ENCODE results near the gene ALG9.
A peak's percentile ranks its signal among the peaks of the same experiment; 100 is the strongest.

Gene ALG9

DNA sequence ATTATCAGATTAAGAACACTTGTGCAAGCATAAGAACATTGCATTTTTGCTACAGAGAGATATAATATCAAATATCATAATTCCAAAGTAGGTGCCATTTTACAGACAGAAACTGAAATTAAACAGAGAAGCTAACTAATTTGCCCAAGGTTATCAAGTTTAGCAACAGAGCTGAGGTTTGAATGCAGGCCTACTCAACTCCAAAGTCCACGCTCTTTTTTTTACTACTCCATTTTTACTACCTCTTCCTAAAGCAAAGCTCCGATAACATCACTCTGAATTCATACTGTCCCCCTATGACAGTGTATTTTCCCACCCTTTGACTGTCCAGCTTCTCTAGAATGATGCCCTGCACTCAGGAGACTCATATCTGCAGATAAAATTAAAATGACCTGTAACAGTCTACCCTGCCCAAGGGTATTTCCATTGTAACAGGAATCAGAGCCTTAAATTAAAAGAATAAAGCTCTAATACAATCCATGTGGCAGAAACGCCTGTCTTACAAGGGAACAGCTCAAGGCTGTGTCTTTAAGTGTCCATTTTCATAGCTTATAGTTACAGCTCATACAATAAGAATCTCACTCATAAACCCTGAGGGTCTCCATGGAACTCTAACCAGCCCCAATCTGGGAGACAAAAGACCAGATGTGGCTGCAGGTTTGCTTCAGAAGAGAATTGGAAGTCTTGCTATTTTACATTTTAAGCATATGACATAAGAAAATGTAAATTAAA is 36.8 kb downstream of the ALG9 start:
- no peak for DNase-seq

DNA sequence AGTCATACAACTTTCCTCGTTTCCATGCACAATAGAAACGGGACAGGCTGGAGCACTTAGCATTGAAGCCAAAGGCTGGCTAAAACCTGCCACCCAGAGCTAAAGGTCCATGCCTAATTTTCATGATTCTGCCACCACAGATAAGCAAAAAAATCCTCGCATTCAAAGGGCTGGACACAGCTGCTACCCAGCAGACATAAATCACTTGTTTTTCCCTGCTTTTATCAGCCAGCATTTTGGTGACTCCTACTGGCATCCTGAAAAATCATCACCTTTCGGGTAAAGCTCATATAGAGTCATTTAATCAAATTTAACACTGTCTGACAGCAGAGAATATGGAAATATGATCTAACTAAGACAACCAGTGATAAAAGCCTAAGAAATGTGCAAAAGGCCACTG is 37.9 kb downstream of the ALG9 start:
- DNase-seq = no peak

DNA sequence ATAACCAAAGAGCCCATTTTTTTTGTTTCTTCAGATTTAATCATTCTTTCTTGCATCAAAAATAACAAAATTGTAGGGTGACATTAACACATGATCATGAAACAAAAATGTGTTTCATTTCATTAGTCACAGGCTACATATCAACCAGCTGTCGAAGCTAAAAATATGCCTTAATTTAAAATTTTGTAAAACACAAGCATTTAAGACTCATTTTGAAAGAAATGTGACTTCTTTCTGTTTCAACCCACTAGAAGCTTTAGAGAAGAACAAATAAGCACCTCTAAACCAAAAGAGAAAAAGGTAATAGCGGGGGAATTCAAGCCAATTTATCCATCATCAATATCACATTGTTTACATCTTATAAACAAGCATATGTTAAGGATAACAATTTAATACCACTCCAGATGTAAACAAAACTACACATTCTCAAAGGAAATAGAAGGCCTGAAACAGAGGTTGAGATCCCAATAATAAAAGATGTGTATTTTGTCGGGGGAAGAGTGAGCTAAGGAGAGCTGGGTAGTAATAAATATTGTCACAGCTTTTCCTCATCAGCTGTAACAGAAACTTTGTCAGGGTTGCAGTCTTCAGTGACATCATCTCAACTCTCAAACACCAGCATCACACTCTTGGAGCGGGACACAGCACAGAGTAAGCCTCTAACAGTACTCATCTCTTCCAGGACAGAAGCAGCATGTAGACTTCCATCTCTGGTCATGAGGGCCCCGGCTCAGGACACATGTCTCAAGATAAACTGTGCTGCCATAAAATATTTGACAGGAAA is 42.0 kb downstream of the ALG9 start:
- peak; percentile 17 for DNase-seq

DNA sequence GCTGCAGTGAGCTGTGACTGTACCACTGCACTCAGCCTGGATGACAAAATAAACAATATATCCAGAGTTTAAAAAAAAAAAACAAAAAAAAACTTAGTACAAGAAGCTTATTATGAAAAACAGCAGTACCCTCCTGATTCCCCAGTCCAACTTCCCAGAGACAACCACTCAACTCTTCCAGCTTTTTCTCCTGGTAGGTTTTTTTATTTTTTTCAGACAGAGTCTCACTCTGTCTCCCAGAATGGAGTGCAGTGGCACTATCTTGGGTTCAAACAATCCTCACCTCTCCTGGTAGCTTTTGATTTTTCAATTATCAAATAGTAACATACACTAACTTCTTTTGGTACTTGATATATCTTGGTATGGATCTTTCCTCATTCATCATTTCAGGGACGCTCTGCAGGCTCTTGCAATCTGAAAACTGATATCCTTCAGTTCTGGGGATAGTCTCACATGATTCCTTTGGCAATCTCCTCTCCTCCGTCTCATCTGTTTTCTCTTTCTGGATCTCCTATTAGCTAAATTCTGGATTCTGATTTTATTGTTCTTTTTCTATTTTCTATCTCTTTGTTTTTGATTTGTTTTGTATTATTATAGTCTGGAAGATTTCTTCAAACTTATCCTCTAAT is 44.9 kb downstream of the ALG9 start:
- DNase-seq = no peak

DNA sequence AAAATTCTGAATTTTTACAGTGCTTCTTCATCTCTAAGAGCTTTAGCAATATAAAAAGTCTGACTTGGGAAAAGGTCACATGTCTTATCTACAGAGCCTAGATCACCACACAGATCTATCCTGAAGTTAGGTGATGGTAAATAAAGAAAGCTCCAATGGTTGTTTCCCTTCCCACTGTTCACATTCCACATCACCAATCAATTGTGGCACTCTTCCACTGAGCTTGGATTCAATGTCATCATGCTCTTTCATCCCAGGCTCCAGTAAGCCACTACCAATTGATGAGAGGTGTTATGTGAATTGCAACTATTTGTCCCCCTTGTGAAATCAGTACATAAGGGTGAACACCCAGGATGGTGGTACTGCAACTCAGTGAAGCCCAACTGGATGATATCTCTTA is 47.8 kb downstream of the ALG9 start:
- DNase-seq = no peak

DNA sequence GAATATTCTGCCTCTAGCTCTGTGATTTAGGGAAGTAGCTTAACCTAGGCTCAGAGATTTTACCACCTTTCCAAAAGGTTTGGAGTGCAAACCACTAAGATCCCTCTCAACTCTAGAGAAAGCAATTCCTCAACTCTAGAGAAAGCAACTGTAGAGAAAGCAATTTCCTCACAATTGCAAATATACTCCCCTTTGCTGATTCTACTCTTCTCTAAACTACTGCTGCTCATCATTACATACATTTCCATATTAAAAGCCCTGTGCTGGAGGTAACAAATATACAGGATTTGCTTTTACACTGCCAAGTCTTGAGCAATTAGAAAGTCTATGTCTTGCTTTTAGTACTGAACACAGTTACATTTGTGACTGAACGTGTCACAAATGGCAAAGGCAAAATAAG is 48.2 kb downstream of the ALG9 start:
- no peak for DNase-seq

DNA sequence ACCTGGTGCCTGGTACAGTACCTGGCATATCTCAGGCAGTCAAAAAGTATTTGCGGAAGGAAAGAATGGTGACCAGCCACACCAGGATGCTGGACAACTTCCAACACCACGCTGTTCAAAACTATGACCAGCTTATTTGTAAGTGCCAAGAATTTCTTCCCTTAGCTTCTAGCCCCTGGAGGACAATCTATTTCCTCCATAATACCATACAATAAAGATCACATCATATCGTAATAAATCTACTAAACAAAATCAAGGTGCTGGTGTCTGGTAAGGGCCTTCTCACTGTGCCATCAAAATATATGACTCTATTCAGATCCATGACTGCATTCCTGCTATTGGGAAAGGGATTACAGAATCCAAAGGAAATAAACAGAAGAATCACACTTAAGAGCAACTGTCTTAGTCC is 51.5 kb downstream of the ALG9 start:
- no peak for DNase-seq

DNA sequence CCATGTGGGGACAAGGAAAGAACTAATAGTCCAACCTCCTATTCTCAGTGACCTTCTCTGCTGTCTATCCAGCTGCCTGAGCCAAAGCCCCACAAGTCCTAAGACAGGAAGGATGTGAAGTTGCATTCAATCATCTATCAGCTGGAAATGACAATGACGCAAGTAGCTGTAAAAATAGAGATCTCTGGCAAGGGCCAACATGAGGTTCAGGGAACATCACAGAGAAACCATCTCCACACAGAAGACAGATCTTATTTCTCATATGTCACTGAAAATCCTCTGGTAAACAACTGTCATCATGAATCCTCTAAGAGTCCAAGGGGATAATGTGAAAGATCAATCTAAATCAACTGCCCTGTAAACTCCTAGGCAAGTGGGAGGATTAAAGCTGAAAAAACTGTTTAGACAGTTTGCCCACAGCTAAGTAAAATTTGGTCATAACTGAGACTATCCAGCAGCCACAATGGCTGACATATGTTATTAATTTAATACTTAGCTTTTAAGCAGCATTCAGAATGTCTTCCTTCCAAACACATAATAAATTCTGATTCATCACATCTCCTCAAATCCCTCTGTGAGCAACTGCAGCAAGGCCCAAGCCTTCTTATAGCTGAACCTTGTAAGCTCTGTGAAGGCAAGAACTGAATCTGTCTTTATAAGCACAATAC is 52.1 kb downstream of the ALG9 start:
- no peak for DNase-seq

DNA sequence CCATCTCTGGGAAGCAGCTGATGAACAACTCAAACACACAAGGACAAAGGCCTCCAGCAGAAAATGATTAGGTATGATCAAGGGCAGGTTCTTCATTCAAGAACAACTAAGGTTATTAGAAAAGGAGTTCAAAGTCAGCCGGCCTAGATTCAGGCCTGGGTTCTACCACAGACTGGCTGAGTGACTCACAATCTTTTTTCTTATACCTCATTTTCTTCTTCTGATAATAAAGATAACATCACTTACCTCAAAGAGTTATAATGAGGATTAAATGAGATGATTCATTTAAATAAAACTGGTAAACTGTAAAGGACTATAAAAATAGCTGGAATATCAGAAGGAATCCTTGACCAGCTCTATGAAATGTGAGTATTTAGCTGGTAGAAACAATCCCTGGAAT is 55.9 kb downstream of the ALG9 start:
- DNase-seq = no peak

DNA sequence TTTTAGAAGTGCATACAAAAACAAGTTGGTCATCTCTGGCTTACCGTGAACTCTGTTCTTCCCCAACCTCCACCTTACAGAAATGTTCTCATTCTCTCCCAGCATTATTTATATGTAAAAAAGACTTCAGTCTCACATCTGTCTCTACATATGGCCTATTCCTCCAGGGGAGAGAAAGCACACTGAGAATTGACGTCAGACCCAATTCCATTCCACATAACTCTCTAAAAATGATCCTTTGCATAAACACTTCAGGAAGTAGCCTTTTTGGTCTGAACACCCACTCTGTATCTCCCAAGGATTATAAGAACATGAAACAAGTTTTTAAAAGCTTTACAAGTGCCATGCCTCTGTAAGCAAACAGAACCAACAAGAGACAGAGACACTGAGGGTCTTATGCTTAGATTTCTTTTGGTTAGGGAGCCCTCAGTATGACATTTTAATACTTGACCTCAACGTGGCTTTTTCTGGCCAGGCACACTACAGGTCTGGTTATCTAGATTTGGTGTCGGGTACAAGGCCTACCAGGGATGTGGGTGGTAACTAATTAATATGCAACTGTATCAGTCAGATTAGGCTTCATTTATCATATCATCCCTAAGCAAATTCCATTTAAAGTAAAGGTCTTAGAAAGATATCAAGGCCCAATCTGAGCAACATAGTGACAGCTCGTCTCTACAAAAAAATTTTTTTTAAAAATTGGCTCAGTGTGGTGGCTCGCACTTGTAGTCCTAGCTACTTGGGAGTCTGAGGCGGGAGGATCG is 56.6 kb downstream of the ALG9 start:
- no peak for DNase-seq

DNA sequence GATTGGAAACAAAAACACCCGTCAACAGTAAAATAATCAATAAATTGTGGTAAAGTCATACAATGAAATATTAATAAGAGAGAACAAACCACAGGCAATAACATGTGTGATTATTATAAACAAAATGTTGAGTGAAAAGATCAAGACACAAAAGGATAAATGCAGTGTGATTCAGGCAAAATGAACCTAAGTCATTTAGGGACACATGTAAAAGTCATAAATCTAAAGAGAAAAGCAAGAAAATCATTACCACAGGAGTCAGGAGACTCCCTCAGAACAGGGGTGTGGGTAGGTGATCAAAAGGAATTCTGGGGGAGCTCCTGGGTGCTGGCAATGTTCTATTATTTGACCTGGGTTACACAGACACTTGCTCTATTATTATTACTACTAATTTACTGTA is 57.3 kb downstream of the ALG9 start:
- DNase-seq = no peak

DNA sequence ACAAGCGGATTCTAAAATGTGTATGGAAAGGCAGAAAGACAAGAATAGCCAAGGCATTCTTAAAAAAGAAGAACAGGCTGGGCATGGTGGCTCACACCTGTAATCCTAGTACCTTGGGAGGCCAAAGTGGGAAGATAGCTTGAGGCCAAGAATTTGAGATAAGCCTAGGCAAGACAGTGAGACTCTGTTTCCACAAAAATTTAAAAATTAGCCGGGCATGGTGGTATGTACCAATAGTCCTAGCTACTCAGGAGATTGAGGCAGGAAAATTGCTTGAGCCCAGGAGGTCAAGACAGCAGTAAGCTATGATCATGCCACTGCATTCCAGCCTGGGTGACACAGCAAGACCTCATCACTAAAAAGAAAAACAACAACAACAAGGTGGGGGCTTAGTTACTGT is 59.2 kb downstream of the ALG9 start:
- DNase-seq = no peak

DNA sequence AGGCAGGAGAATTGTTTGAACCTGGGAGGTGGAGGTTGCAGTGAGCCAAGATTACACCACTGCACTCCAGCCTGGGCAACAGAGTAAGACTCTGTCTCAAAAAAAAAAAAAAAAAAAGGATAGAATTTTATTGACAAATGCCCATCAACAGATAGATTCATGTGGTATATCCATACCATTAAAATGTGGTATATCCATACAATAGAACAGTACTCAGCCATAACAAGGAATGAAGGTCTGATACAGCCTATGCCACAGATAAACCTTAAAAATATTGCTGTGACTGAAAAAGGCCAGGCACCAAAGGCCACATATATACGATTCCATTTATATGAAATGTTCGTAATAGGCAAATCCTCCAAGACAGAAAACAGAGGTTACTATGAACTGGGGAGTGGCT is 59.9 kb downstream of the ALG9 start:
- no peak for DNase-seq

DNA sequence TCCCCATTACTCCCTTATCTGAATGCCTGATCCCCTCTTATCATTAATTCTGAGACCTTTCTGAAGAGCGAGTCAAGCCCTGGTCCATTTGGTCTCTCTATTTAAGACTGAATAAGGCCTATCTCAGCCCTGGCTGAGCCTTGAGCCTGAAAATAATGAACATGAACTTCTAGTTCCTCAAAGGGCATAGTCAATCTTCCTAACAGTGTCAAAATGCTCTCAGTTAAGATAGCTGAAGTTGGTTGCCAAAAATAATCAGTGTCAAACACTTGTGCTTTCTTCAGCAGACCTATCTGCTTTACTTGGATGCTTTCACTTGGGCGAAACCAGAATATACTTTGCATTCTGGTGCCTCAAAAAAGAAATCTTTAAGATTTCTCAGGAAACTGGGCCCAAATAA is 62.5 kb downstream of the ALG9 start:
- no peak for DNase-seq

DNA sequence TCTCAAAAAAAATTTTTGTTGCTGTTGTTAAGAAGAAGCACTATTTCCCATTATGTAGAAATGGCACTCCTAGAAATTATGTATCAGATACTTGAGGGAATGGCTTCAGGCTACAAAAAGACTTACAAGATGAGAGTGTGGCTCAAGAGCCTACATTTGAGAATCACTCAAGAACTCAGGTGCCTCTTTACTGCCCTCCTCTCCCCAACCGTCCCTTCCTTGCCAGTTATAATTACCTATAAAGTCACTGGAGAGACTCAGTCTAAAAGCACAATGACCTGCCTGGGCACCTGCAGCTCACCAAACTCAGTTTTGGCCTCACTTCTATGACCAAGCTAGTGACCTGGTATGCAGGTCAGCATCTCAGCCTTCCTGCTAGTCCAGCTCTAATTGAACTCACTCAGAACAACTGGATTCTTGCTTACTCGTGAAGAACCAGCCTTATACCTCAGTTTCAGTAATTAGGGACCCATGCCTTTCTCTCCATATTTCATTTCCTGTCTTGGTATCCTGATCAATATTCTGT is 63.3 kb downstream of the ALG9 start:
- DNase-seq = no peak

DNA sequence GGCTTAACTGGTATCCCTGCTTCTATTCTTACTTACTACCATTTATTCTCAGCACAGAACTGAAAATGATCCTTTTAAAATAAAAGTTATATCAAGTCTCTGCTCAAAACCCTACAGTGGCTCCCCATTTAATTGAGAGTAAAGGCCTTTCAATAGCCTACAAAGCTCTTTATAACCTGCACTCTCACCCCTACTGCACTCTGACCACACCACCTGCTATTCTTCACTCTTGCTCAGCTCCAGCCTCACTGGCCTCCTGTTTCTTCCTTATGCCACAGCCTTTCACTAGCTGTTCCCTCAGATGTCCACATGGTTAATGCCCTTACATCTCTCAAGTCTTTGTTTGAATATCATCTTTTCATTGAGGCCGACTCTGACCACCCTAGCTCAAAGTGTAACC is 64.3 kb downstream of the ALG9 start:
- DNase-seq = no peak

DNA sequence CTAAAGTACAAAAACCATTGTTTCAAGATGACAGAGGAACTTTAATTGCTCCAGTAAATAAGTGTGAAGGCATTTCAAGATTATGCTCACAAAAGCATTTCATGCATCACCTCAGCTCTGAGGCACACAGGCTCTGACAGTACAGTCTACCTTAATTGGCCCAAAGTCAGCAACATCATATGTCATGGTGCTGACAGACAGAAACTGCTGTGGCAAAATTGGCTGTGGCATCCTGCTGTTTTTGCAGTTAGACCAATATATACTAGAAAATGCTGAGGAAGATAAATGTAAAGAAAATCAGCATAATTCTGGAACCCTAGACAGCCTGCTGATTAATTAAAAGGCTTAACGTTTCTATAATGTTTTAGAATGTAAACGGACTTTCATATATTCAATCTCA is 70.2 kb downstream of the ALG9 start:
- DNase-seq = no peak

DNA sequence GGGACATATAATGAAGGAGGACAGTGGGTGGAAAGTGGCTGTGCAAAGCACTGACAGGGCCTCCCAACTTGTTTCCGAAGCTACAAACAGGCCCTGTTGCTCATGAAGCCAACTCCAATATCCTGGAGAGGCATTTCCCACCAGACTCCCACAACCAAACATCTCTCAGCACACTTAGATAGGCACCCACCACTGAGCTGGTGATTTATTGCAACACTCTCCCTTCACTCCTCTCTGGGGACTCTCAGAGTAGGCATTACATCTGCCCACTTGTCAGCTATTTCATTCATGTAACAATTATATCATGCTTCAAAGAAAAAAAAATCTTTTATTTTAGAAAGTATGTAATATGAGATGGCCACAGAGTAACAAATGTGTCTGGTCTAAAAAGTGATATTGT is 73.1 kb downstream of the ALG9 start:
- no peak for DNase-seq

DNA sequence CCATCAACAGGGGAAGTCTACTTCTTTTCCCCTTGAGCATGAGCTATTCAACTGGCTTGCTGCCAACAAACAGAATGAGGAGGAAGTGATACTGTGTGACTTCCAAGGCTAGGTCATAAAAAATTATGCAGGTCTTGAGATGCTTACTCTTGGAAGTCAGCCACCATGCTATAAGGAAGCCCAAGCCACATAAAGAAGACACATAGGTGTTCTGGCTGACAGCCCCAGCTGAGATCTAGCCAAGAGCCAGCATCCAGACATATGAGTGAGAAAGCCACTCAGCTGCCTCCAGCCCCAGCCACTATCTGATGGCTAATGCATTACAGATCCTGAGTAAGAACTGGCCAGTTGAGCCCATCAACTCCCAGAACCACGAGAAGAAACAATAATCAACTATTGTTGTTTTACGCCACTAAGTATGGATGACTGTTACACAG is 74.2 kb downstream of the ALG9 start:
- DNase-seq = no peak

DNA sequence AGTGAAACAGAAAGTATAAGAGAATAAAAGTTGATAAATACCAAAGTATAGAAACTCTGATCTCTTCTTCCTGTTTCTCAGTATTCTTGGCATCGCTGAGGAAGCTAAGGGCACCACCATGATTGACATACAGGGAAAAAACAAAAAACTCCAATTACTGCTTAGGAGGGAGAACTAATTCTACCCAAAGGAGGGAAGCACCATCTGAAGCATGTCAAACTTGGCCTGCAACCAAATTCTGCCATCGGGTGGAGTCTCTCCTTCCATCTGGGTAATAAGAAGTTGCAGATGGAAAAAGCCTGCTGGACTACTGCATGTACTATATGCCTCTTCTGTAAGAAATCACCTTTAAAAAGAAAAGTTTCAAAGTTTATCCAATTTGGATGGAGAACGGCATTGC is 74.7 kb downstream of the ALG9 start:
- no peak for DNase-seq

DNA sequence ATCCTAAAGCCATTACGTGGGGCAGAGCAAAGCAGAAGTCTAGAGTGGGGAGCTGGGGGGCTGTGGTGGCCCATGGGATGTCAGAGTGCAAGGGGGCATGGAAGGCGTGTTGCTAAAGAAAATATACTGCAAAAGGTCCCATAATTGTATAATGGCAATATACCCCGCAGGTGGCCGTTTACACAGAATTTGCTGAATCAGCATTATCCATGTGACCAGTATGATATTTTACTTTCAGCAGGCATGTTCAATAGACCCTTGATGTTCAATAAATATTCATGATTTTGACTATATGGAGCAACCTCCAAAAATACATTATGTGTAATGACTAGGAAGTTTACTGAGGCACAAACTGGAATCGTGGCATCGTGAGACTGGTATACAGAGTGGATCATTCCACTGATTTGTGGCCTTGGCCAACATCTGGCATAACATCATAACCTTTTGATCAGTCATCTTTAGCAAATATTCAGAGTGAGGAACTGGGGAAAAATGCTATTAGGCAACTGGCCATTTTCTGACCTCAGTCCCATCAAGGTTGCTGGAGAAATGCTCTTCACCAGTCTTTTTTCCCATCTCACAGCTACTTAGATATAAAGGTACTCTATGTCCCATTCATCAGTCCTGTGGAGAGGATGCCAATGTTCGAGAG is 75.9 kb downstream of the ALG9 start:
- no peak for DNase-seq

DNA sequence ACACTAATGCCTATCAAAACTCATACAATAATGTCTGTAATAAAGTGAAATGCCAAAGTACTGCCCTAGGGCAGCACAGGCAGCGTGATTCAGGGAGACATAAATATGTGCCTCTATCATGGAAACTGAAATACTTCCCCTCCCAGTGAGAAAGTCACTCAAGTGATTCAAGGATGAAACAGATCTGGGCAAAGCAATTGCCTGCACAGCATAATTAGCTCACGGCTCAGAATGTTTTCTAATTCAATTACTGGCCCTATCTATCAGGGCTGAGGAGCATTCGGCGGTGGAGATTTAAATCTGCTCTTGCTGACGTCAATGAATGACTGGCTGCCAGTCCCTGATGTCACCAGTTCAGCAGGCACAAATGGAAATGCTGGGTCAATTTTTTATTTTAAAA is 77.5 kb downstream of the ALG9 start:
- no peak for DNase-seq
